Suprapubic skin (tissue), 4 donors: Measurements from ENCODE around the gene GARNL3. TPM values are rescaled to one million over a fixed set of nuclear protein-coding genes. Genes with fewer than 3 reads are reported as not detected.

ENCODE experiments used
- DNase-seq, 2 donors: peaks; one replicate each; pipeline ENCODE4 v3.0.0-alpha.2; 2019; ENCODE audit warnings: low spot score in 2 of 2
- H3K27ac ChIP-seq: fragments of 200-600 bp; sonication (generic); one replicate; pipeline ENCODE4 v1.5.1; 2019
- H3K27me3 ChIP-seq: fragments of 200-600 bp; sonication (generic); one replicate; pipeline ENCODE4 v1.5.1; 2019
- H3K36me3 ChIP-seq: fragments of 200-600 bp; sonication (generic); one replicate; pipeline ENCODE4 v1.5.1; 2019
- H3K4me1 ChIP-seq: fragments of 200-600 bp; sonication (generic); one replicate; pipeline ENCODE4 v1.5.1; 2019
- H3K4me3 ChIP-seq: fragments of 200-600 bp; sonication (generic); one replicate; pipeline ENCODE4 v1.5.1; 2019; ENCODE audit warnings: mild to moderate bottlenecking
- H3K9me3 ChIP-seq: fragments of 200-600 bp; sonication (generic); one replicate; pipeline ENCODE4 v1.5.1; 2019
- CTCF ChIP-seq, 2 donors: fragments of 200-600 bp in 1 of 2; fragments of 450-650 bp in 1 of 2; sonication (generic) in 1 of 2; IDR thresholded peaks; one replicate each; pipeline ENCODE4 v1.5.1; 2016 to 2019; ENCODE audit warnings: antibody characterized with exemption in 2 of 2, mild to moderate bottlenecking in 1 of 2, moderate library complexity in 1 of 2
- EP300 ChIP-seq: sonication (generic); formaldehyde crosslinking; IDR thresholded peaks from one replicate; pipeline ENCODE4 v1.6.1; 2017; ENCODE audit warnings: antibody characterized with exemption
- POLR2A ChIP-seq, 2 donors: fragments of 450-650 bp; IDR thresholded peaks; one replicate each; pipeline ENCODE4 v1.6.1; 2017; ENCODE audit warnings: antibody characterized with exemption in 2 of 2, mild to moderate bottlenecking in 2 of 2, moderate library complexity in 2 of 2
- POLR2AphosphoS5 ChIP-seq, 3 donors: sonication (generic); formaldehyde crosslinking; IDR thresholded peaks; one replicate each; pipeline ENCODE4 v1.6.1; 2017; ENCODE audit warnings: antibody characterized with exemption in 3 of 3
- WGBS: methylation state at CpG from one replicate; pipeline ENCODE4 v1.1.5; 2018; 5-methylcytosine and 5-hydroxymethylcytosine counted together
- total RNA-seq, 4 donors: library from RNA; depleted of rRNA; stranded (reverse); fragments of >200 nt; gene quantifications; one replicate each; pipeline ENCODE4 v1.1.0, GENCODE V29; 2016

GARNL3 gene
- total RNA-seq, 4 donors from 2014 or later: 12.5 to 23.3 (median 18.4) TPM

- Histone ChIP-seq H3K4me1 (peaks cover 8% of the 10 kb centered on the region), H3K27ac (no peak overlapping the region), H3K27me3 (no peaks in the 10 kb centered on the region), H3K4me3 (no peak overlapping the region), H3K9me3 (no peaks in the 10 kb centered on the region), H3K36me3 (peaks cover 11% of the 10 kb centered on the region)
- DNase-seq: no peak
- TF ChIP-seq POLR2AphosphoS5 (IDR thresholded peaks at IDR 0.05): no peak
- TF ChIP-seq POLR2A (IDR thresholded peaks at IDR 0.05): no peak
- TF ChIP-seq CTCF (IDR thresholded peaks at IDR 0.05): no peak
- no peak for TF ChIP-seq EP300
- WGBS: 49% methylated on average over 2 of the region's 2 CpGs
Measured at GRCh38 chr9:127319366-127320114, 55.0 kb downstream of the GARNL3 start.

GRCh38 chr9:127320115-127320378 is 55.5 kb downstream of the GARNL3 start:
- H3K4me1 ChIP-seq: peaks cover 8% of the 10 kb centered on the region
- H3K27me3 ChIP-seq: no peaks in the 10 kb centered on the region
- peaks cover 6% of the 10 kb centered on the region for H3K36me3 ChIP-seq
- H3K4me3 ChIP-seq: no peak overlapping the region
- TF ChIP-seq EP300 (no peak), CTCF (IDR thresholded peaks at IDR 0.05) (no peak), POLR2AphosphoS5 (IDR thresholded peaks at IDR 0.05) (no peak), POLR2A (IDR thresholded peaks at IDR 0.05) (no peak)
- H3K27ac ChIP-seq: no peak overlapping the region
- 47% methylated on average over 2 of the region's 2 CpGs for WGBS
- H3K9me3 ChIP-seq: no peaks in the 10 kb centered on the region
- no peak for DNase-seq

DNA sequence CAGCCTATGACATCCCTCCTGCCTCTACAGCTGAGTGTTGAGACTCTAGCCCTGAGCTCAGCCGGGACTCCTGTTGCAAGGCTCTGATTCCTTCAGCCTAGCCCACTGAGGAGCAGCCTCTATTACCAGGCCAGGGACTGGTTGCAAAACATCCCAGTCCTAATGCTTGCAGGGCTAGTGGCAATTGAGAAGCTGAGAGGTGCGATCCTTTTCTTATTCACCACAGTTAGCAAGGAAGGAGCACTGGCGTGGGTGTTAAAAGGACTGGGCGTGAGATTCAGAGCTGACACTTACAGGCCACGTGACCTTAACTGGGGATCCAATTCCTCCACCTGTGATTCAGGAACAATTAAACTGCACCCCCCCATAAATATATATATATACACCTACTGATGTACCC is 58.8 kb downstream of the GARNL3 start:
- WGBS: 76% methylated on average over 5 of the region's 5 CpGs
- Histone ChIP-seq H3K36me3 (peaks cover 11% of the 10 kb centered on the region), H3K9me3 (no peaks in the 10 kb centered on the region), H3K4me3 (no peak overlapping the region), H3K27me3 (no peaks in the 10 kb centered on the region), H3K4me1 (peaks cover 8% of the 10 kb centered on the region), H3K27ac (no peak overlapping the region)
- TF ChIP-seq CTCF (IDR thresholded peaks at IDR 0.05) (no peak), POLR2AphosphoS5 (IDR thresholded peaks at IDR 0.05) (no peak)
- DNase-seq: no peak

DNA sequence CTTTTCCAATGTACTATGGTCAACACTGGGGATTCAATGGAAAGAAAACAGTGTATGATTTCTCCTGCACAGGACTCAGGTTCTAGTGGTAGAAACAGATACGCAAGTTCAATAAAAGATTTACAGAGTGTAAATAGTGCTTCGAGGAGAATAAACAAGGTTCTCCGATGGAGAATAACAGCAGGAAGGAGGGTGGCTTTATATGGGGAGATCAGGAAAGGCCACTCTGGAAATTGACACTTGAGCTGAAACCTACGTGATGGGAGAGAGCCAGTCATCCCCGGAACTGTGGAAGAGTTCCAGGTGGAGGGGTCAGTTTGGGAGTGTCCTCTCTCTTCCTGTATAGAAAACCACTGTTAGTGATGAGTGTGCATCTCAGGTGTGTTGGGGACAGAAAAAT is 65.9 kb downstream of the GARNL3 start:
- Histone ChIP-seq H3K4me3 (no peak overlapping the region), H3K27me3 (no peaks in the 10 kb centered on the region), H3K9me3 (no peaks in the 10 kb centered on the region), H3K36me3 (peaks cover 10% of the 10 kb centered on the region), H3K27ac (no peak overlapping the region), H3K4me1 (peaks cover 5% of the 10 kb centered on the region)
- no peak for TF ChIP-seq POLR2AphosphoS5 (IDR thresholded peaks at IDR 0.05)
- no peak for TF ChIP-seq CTCF (IDR thresholded peaks at IDR 0.05)
- TF ChIP-seq POLR2A (IDR thresholded peaks at IDR 0.05): no peak
- no peak for TF ChIP-seq EP300
- WGBS: 89% methylated on average over 5 of the region's 5 CpGs
- no peak for DNase-seq

- peaks cover 4% of the 10 kb centered on the region for H3K36me3 ChIP-seq
- WGBS: 69% methylated on average over 5 of the region's 5 CpGs
- no peaks in the 10 kb centered on the region for H3K27me3 ChIP-seq
- TF ChIP-seq POLR2AphosphoS5 (IDR thresholded peaks at IDR 0.05): no peak
- no peak for TF ChIP-seq POLR2A (IDR thresholded peaks at IDR 0.05)
- no peak for TF ChIP-seq EP300
- TF ChIP-seq CTCF (IDR thresholded peaks at IDR 0.05): no peak
- no peaks in the 10 kb centered on the region for H3K9me3 ChIP-seq
- H3K27ac ChIP-seq: peak overlapping the region; percentile 29
- no peak for DNase-seq
- H3K4me1 ChIP-seq: peaks cover 27% of the 10 kb centered on the region
- no peak overlapping the region for H3K4me3 ChIP-seq
Measured at GRCh38 chr9:127333221-127334064, 68.9 kb downstream of the GARNL3 start.
